ENCODE data around the gene LNPEP. TPM values are rescaled to one million over a fixed set of nuclear protein-coding genes. Genes with fewer than 3 reads are reported as not detected.

The LNPEP gene
- total and polyA plus RNA-seq, 4 donors = 1.9 to 19.7 (median 9.5) TPM

DNA sequence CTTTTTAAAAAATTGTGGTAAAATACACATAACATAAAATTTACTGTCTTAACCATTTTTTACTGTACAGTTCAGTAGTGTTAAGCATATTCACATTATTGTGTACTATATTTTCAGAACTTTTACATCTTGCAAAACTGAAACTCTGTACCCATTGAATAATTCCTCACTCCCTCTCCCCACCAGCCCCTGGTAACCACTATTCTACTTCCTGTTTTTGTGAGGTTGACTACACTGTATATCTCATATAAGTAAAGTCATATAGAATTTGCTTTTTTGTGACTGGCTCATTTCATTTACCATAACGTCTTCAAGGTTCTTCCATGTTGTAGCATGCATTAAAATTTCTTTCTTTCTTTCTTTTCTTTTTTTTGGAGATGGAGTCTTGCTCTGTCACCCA lies 87.0 kb downstream of the LNPEP start:
- Histone ChIP-seq H3K4me1 (ENCODE audit: control insufficient read depth in 4 of 4, insufficient read depth in 4 of 4, low read length in 3 of 4) (no peaks in the 10 kb centered on the region), H3K9ac (ENCODE audit: low read depth in 1 of 2, low read length in 2 of 2) (no peak overlapping the region), H3K9me3 (ENCODE audit: control insufficient read depth in 4 of 4, low read length in 3 of 4) (no peaks in the 10 kb centered on the region), H3K36me3 (ENCODE audit: control insufficient read depth in 4 of 4, insufficient read depth in 3 of 4, low read depth in 1 of 4, low read length in 3 of 4) (peaks cover 6 to 42% (median 33%) of the 10 kb centered on the region in 4 donors), H3K27me3 (ENCODE audit: control insufficient read depth in 4 of 4, insufficient read depth in 4 of 4, low read length in 3 of 4) (no peaks in the 10 kb centered on the region), H3K27ac (ENCODE audit: low read depth in 1 of 2, low read length in 2 of 2) (no peak overlapping the region), H3K4me3 (ENCODE audit: low read depth in 1 of 3, low read length in 3 of 3) (no peak overlapping the region)
- no peak for DNase-seq (ENCODE audit: low spot score)
- TF ChIP-seq, protein P1, sequence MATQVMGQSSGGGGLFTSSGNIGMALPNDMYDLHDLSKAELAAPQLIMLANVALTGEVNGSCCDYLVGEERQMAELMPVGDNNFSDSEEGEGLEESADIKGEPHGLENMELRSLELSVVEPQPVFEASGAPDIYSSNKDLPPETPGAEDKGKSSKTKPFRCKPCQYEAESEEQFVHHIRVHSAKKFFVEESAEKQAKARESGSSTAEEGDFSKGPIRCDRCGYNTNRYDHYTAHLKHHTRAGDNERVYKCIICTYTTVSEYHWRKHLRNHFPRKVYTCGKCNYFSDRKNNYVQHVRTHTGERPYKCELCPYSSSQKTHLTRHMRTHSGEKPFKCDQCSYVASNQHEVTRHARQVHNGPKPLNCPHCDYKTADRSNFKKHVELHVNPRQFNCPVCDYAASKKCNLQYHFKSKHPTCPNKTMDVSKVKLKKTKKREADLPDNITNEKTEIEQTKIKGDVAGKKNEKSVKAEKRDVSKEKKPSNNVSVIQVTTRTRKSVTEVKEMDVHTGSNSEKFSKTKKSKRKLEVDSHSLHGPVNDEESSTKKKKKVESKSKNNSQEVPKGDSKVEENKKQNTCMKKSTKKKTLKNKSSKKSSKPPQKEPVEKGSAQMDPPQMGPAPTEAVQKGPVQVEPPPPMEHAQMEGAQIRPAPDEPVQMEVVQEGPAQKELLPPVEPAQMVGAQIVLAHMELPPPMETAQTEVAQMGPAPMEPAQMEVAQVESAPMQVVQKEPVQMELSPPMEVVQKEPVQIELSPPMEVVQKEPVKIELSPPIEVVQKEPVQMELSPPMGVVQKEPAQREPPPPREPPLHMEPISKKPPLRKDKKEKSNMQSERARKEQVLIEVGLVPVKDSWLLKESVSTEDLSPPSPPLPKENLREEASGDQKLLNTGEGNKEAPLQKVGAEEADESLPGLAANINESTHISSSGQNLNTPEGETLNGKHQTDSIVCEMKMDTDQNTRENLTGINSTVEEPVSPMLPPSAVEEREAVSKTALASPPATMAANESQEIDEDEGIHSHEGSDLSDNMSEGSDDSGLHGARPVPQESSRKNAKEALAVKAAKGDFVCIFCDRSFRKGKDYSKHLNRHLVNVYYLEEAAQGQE (IDR thresholded peaks at IDR 0.05) = no peak
- TF ChIP-seq TAF1 (conservative IDR thresholded peaks at IDR 0.05) (no peak), RXRA (IDR thresholded peaks at IDR 0.05) (no peak), FOXA1 (IDR thresholded peaks at IDR 0.05) (no peak), HNF4A (conservative IDR thresholded peaks at IDR 0.05) (no peak), EGR1 (IDR thresholded peaks at IDR 0.05; ENCODE audit: low read depth in 2 of 2) (no peak), YY1 (IDR thresholded peaks at IDR 0.05) (no peak), NR2F2 (IDR thresholded peaks at IDR 0.05) (no peak), HNF4G (IDR thresholded peaks at IDR 0.05) (no peak), GABPA (IDR thresholded peaks at IDR 0.05 in 1 of 2, conservative IDR thresholded peaks at IDR 0.05 in 1 of 2) (no peak), JUND (IDR thresholded peaks at IDR 0.05) (no peak), FOXA2 (IDR thresholded peaks at IDR 0.05) (no peak), RAD21 (IDR thresholded peaks at IDR 0.05) (no peak), SP1 (IDR thresholded peaks at IDR 0.05) (no peak)
- TF ChIP-seq, protein P2, sequence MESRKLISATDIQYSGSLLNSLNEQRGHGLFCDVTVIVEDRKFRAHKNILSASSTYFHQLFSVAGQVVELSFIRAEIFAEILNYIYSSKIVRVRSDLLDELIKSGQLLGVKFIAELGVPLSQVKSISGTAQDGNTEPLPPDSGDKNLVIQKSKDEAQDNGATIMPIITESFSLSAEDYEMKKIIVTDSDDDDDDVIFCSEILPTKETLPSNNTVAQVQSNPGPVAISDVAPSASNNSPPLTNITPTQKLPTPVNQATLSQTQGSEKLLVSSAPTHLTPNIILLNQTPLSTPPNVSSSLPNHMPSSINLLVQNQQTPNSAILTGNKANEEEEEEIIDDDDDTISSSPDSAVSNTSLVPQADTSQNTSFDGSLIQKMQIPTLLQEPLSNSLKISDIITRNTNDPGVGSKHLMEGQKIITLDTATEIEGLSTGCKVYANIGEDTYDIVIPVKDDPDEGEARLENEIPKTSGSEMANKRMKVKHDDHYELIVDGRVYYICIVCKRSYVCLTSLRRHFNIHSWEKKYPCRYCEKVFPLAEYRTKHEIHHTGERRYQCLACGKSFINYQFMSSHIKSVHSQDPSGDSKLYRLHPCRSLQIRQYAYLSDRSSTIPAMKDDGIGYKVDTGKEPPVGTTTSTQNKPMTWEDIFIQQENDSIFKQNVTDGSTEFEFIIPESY (IDR thresholded peaks at IDR 0.05) = no peak
- TF ChIP-seq, protein P3, sequence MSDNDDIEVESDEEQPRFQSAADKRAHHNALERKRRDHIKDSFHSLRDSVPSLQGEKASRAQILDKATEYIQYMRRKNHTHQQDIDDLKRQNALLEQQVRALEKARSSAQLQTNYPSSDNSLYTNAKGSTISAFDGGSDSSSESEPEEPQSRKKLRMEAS (IDR thresholded peaks at IDR 0.05) = no peak
- TF ChIP-seq, protein P4, sequence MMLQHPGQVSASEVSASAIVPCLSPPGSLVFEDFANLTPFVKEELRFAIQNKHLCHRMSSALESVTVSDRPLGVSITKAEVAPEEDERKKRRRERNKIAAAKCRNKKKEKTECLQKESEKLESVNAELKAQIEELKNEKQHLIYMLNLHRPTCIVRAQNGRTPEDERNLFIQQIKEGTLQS (IDR thresholded peaks at IDR 0.05) = no peak
- TF ChIP-seq, protein P5, sequence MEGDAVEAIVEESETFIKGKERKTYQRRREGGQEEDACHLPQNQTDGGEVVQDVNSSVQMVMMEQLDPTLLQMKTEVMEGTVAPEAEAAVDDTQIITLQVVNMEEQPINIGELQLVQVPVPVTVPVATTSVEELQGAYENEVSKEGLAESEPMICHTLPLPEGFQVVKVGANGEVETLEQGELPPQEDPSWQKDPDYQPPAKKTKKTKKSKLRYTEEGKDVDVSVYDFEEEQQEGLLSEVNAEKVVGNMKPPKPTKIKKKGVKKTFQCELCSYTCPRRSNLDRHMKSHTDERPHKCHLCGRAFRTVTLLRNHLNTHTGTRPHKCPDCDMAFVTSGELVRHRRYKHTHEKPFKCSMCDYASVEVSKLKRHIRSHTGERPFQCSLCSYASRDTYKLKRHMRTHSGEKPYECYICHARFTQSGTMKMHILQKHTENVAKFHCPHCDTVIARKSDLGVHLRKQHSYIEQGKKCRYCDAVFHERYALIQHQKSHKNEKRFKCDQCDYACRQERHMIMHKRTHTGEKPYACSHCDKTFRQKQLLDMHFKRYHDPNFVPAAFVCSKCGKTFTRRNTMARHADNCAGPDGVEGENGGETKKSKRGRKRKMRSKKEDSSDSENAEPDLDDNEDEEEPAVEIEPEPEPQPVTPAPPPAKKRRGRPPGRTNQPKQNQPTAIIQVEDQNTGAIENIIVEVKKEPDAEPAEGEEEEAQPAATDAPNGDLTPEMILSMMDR (IDR thresholded peaks at IDR 0.05; ENCODE audit: low read depth, low read length, missing input control) = no peak
- 92% methylated on average over 1 of the region's 1 CpG for WGBS

All from liver (tissue), 9 donors.